GM21367 (cell line): ENCODE measurements around the gene MAGI2.

Source experiments
- ATAC-seq: cut with Tn5 transposase; IDR thresholded peaks from one replicate; pipeline ENCODE4 v1.9.1; 2021; ENCODE audit not compliant: unreplicated experiment

MAGI2 gene

DNA sequence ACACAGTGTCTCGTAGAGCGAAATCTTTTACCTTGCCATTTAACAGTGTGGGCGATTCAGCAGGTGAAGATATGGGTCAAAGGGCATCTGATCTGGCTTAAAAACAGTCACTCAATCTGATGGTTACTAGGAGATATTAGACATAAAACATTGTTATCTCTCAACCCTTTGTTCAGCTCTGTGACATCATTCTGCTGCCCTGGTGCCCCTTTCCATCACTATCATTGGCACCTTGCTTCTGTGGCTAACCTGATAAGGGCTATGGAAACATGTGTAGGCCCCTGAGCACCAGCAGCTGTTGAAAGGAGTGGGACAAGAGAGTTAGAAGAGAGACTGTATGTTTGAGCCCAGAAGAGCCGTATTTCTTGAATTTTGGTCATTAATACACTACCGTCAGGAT lies 1004.6 kb downstream of the MAGI2 start:
- ATAC-seq: no peak

DNA sequence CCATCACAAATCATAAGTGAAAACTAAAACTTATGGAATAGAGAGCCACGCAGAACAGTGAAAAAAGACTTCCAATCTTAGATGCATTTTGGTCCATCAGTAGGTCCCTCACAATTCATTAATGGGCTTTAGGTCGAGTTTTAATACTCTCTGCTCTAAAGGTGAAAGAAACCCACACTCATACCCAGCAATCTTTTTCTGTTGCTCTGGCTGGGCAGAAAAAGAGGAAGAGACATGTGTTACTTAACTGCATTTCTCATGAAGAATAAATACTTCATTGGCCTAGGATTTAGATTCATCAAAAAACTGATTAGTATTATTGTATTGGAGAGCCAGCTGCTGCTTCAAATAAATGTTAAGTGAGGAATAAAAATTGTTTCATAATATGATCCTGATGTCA lies 1009.2 kb downstream of the MAGI2 start:
- ATAC-seq: no peak

DNA sequence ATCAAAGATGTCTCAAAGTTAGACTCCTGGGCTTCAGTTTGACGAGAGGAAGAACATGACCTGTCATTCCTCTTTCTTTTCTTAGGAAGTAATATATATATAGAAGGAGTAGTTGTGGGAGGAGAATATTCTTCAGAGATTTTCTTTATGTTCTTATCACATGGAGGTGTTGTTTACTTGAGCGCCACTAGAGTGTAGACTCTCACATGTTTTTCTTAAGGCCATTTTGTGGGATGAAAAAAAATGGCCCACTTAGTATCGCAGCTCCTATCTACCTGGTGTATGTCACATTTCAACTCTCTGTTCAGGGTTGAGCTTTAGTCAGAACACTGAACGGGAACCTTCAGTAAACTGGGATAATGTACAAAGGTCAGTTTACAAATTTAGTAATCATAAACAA lies 1009.7 kb downstream of the MAGI2 start:
- ATAC-seq: no peak

DNA sequence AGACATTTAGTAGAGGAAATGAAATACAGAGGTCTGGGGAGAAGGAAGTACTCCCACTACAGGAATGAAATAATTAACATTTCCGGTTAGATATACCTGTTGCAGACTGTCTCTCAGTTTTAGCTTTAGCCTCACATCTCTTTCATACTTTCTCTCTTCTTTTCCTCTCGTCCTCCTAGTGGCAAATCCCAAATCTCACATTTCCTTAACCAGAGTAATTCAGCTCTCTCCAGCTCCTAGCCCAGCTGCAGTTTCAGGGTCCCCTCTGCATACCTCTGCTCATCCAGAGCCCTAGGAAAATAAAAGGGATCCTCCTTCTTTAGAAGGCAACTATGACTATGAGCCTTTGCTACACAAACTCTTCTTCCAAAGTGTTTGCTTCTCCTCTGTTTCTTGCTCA lies 1011.7 kb downstream of the MAGI2 start:
- no peak for ATAC-seq

DNA sequence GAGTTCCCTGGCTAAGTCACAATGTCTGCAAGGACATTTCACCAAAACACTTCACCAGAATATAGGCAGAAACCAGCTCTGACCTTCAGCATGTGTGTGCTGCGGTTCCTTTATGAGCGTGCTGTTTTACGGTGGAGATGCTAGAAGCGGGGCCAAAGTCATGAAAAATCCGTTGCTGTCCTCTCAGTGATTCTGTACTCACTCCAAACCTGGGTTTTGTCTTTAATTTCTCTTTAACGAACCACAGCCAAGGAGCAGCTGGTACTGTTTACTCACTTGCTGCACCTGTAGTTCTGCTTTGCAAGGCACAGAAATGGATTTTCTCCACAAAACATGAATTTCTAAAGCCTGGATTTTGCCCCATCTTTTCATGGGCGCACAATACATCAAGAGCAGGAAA lies 1015.0 kb downstream of the MAGI2 start:
- no peak for ATAC-seq

DNA sequence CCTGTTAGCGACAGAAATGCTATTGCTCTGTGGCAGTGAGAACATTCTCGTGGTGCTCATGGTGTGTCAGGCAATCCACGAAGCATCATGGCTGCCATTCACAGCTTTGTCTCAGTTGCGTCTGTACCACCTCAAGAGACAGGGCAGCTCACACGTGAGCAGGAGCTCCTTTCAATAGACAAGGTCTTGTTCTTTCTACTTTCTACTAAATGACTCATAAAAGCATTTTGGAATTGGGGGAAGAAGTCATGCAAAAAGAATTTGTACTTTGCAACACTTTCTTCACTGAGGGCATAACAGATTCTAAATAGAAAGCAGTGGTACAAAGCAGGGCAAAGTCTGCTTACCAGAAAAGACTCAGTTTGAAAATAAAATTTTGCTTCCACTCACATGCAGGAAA lies 1016.3 kb downstream of the MAGI2 start:
- ATAC-seq: no peak

DNA sequence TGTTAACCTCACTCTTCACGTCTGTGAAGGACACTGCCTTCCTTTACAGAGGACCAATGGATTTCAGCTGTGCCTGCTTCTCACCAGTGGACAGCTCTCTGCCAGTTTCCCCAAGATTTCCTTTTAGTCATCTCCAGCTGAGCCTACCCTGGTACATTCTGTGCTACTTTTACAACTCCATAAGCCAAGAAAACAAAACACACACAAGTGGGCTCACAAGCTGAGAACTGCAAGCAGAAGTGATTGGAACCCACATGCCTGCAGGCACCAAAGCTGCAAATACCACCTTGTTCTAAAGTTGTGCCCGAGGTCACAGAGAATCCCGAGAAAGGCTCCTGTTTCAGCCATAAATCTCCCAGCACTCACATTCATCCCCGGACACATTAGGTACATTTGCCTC lies 1018.1 kb downstream of the MAGI2 start:
- no peak for ATAC-seq

DNA sequence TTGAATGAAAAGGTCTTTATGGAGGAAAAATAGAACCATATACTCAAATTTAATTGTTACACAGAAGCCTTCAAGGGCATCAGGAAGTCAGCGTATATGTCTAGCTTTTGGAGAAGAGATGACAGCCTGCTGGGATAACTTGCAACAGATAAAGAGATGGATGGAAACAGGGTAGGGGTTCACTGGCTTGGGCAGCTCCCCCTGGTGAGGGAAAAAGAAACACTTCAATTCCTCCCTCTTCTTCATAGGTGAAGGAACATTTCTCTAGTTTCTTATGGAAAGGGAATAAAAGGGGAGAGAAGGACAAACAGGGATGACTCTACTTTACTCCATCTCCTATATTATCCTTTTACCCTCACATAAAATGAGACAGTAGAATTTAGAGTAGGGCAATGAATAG lies 1019.2 kb downstream of the MAGI2 start:
- no peak for ATAC-seq

DNA sequence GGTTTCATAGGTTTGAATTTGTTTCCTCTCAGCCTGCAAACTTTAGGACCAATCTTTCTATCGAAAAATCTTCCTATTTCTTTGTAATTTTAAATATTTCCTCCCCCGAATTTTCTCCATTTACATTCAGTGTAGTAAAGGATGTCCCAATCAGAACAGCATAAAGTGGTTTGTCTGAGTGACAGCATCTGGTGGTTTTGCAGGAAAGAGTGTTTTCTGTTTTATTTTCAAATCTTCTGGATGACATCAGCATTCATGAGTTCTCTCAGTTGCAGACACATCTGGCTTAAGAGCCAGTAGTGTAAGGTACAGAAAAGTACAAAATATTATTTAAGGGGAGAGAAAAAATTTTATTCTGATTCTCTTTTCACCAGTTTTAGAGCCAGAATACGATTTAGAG lies 1020.0 kb downstream of the MAGI2 start:
- no peak for ATAC-seq

DNA sequence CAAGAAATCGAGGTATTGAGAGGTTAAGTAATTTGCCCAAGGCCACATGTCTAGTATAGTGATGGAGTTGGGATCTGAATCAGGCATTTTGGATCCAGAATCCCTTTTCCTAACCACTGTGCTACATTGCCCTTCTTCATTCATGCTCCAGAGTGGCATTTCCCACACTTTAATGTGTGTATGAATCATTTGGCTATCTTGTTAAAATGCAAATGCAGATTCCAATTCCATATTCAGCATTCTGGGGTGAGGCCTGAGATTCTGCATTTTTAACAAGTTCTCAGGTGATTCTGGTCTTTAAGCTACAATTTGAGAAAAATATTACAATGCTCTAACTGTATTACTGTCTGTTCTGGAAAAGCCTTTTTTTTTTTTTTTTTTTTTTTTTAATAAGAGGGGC lies 1023.6 kb downstream of the MAGI2 start:
- ATAC-seq: no peak

DNA sequence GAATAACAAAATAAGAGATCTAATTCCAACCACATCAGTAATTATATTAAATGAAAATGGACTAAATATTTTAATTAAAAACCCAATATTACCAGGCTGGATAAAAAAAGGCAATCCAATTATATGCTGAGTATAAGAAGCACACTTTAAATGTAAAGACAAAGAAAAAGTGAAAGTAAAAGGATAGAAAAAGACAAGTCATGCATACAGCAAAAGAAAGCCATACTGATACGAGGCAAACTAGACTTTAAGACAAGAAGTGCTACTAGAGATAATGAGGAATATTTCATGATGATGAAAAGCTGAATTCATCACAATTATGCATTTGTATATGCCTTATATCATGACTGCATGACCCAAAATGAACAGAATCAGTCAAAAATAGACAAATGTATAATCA lies 1026.3 kb downstream of the MAGI2 start:
- ATAC-seq: peak; percentile 70

DNA sequence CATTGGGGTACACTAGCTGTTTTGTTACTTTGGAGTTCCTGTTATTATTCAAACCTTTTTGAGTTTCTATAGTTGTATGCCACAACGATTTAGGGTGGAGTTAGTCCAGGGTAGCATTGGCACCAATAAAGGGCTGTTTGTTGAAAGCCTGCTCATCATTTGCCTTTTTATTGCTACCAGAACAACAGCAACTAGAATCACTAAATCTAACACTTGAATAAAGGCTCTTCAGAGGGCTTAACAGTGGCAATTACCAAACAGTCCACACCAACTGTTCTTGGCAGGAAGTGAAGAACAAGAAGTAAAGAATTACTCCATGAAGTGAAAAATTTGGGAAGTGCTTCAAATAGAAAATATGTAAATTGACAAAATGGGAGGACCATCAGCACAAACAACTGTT lies 1033.5 kb downstream of the MAGI2 start:
- ATAC-seq: no peak

DNA sequence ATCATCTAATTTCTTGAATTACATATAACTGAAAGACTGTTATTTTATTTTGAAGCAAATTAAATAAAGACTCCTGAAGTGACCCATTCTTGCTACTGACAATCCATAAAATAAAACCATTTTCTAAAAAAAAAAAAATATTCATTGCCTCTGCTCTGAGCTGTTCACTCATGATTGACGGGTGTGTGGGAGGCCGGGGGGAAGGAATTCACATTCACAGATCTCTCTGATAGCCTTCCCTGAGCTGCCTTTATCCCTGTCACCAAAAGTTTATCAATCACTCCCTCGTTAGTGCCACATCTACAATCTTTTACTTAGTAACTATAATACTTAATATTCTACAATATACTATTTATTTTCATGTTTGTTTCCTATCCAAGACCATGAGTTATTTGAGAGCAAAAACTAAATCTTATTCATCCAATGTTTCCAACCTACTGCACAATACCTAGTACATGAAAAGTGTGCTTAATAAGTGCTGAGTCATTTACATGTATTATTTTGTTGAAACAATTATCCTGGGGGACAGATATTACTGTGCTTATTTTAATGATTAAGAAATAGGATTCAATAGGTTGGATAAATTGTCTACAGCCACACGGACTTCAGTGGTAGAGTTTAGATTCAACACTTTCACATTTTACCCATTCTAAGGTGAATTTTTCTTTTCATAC lies 1036.2 kb downstream of the MAGI2 start:
- ATAC-seq: no peak

DNA sequence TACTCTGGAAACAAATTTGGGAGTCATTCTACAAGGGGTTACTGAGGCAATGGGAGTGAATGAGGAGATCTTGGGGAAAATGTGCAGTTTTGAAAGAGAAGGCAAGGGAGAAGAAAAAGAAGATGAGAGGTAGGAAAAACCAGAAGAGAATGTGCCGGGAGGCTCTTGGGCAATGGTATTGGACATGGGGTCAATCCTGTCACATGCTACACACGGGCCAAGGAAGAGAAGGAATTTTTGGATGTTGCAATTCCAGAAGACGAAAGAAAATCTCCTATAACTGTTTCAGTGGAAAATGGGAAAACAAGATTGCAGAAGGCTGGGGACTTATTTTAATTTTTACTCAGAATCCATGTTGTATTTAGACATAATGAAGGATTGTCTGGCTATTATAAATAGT lies 1039.9 kb downstream of the MAGI2 start:
- no peak for ATAC-seq

DNA sequence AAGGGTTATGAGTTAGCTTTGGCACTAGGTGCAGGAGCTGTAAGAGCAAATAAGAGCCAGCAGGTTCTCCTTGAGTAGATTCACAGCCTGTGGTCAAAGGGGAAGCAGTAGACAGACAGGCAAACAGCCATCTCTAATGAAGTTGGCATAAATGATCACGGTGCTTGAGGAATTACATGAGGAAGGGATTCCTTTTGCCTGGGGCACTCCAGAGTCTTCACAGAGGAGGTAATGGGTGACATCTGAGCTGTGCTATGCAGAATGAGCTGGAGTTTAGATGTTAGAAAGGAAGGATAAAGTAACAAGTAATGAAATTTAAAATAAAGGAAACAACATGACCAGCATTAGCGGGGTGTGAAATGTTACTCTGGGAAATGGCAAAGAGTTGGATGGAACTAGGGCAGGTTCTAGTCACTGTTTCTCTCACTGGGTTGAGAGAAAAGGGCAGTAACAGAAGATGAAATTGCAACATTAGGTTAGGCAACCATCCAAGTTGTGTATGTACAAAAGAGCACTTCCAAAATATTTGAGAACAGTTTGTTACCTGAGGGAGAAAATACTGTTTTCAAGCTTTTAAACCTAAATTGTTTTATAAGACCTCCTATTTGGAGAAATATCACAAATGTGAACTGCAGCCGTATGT lies 1041.1 kb downstream of the MAGI2 start:
- no peak for ATAC-seq

DNA sequence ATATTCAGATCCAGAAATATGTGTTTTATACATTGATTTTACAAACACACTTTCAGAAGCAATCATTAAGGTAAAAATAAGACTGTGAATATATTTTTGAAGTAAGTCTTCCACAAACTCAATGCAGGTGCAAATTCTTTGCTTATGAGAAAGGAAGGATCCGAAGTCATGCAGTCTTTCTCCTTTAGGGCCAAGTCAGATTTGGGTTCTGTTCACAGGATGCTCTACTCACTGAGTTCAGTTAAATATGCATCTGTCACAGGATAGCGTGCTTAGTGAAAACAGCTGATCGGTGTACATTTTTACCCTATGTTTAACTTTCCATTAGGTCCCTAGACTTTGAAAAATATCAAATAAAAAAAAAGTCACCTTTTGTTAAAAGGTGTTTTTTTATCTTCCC lies 1046.4 kb downstream of the MAGI2 start:
- ATAC-seq: no peak

DNA sequence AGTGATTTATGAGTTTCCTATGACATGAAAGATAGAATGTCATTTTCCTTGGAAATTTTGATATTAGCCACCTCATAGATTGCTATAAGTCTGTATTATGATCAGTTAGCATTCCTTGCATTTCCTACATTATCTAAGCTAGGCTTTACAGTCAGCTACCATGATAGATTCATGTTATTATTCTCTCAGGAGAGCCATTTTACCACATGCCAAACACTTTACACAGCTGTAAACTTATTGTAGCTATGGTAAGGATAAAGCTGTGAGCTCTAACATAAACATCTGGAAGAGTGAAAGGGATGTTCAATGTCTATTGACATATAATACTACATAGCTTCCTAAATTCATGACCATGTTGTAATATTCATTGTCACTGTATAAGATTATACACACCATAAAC lies 1046.9 kb downstream of the MAGI2 start:
- no peak for ATAC-seq

DNA sequence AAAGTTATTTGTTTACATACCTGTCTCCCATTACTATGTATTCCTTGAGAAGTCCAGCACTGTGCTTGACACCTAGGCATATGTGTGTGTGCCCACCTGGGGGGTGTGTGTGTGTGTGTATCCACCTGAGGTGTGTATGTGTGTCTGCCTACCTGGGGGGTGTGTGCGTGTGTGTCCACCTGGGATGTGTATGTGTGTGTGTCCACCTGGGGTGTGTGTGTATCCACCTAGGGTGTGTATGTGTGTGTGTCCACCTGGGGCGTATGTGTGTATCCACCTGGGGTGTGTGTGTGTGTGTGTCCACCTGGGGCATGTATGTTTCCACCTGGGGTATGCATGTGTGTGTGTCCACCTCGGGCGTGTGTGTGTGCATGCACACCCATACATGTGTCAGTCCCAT lies 1051.4 kb downstream of the MAGI2 start:
- no peak for ATAC-seq

DNA sequence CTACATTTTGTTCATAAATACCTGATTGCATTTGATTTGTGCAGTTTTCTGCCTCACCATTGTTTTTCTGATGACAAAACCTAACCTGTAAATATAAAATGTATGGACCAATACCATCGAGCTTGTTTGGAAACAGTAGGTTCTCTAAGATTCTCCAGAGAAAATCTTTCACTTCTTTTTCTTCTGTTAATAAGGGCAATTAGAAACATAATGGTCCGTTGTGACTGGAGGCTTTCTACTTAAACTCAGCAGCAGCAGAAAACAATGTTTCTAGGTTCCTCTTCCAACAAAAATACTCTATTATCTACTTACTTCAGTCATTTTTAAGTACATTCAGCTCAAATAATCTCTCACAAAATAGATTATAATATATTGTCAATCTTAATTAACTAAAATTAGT lies 1053.4 kb downstream of the MAGI2 start:
- ATAC-seq: no peak

DNA sequence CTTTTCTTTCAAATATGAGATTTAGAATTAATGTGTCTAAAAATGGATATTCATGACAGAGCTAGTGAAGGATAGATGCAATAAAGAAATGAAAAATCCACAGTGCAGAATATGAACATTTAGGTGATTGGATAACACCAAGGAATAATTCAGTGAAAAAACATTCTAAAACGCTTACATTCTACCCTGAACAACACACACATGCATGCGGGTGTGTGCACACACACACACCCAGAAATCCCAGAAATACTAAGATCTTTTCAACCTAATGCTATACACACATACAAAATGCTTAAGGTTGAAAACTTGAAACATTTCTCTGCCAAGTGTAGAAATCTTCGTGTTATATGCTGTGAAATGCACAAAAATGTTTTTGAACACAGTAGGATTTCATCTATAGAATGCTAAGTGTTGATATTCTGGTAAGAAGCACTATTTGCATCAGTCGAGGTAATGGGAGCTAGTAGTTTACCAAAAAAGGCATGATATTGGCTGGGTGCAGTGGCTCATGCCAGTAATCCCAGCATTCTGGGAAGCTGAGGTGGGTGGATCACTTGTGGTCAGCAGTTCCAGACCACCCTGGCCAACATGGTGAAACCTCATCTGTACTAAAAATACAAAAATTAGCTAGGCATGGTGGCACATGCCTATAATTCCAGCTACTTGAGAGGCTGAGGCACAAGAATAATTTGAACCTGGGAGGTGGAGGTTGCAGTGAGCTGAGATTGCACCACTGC lies 1054.3 kb downstream of the MAGI2 start:
- ATAC-seq: no peak

DNA sequence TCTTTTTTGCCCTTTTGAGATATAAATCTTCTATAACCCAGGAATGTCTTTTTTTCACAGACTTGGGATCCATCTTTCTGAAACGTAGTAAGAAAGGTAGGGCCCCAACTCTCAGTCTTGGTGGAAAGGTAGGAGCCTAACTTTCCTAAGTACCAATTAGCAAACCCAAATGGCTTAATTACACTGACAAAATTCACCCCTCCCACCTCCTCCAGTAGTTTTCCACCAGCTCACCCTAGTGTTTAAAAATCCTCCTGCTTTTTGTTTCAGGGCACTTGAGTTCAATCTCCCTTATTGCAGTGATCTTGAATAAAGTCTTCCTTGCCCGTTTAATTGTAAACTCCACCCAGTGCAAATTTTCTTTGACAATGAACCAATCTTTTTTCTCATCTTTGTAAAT lies 1054.9 kb downstream of the MAGI2 start:
- no peak for ATAC-seq

DNA sequence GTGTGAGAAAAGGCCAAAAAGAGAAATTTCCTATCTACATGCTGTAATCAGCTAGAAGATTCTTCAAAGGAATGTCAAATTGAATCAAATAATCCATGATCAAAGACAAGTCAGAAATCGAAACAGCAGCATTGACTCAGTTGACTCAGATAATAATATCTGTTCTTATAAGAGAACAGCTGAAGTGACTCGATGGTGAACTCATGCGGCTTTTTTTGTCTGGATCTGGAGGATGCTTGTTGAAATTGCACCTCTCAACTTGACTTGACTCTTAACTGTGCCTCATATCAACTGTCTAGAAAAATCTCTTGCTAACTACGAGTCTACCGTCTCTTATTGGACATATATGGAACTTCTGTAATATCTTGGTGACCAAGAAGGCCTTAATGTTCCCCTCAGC lies 1055.4 kb downstream of the MAGI2 start:
- no peak for ATAC-seq
